GM19438 (cell line): ENCODE measurements around the gene PROSER2.

Experiments
- ATAC-seq: cut with Tn5 transposase; IDR thresholded peaks from one replicate; pipeline ENCODE4 v1.9.1; 2021; ENCODE audit warnings: low read depth; ENCODE audit not compliant: unreplicated experiment

The PROSER2 gene

GRCh38 chr10:11823122-11823988 lies at the start of gene PROSER2:
TSS of gene PROSER2 (plus strand) at chr10:11823356. CDS start at chr10:11852078, 28,722 bp downstream.
- ATAC-seq, result peak; percentile 74

DNA sequence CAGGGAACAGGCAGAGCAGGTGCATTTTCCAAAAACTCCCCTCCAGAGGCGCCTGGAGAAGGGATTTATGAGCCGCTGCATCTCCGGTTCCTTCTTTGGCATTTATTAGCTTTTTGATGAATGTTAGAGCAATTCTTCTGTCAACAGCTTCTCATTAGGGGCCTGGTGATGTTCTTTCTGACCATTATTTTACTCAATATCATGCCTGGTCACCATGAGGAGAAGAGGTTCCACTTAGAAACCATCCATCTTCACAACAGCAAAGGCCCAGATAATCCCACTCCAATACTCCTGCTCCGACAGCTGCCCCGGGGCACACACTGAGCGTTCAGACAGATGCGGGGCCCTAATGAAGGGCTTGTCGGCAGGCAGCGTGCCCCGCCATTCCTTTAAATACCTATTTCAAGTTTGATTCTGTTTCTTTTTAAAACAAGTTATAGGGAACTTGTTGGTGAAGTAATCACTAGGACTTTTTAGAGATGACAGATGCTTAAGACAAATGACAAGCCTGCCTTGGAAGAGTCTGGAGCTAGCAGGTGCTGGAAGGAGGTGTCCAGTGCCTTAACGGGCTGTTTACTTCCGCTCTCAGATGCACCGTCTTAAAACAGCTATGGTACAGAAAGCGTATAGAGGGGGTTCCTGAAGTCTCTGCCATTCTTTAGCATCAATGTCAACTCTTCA lies 49.3 kb upstream of the PROSER2 start:
- ATAC-seq, result no peak

DNA sequence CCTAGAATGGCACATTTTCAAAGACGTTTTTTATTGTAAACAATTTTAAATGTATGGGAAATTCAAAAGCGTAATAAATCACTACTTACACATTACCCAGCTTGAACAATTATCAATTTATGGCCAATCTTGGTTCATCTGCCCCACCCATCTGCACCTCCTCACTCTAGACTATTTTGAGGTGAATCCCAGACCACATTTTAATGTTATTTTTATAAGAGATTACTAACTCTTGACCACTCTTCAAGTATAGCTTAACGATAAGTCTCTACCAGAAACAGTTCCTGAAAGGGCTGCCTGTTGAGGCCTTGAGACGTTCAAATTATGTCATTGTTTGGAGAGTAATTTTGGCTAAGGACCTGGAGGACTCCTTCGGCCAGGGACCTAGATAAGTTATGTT lies 47.7 kb upstream of the PROSER2 start:
- ATAC-seq, result no peak

DNA sequence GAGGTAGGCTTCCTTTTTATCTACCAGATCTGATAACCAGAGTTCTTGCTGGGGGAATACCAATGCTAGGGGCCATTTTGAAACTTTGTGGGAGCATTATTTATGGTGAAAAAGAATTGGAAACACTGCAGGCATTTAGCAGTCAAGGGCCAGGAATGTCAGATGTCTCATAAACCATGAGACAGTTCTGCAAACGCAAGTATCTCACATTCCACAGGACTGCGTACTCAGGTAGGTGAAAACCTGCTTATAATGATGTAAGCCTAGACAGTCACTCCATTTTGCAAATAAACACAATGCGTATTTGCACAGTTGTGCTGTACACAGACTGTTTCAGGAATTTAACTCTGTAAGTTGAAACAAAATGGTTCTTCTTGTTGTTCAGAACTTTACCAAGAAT lies 47.1 kb upstream of the PROSER2 start:
- ATAC-seq, result no peak

- ATAC-seq, result no peak
These were observed 42.0 kb upstream of the PROSER2 start for GRCh38 chr10:11781114-11781513.

GRCh38 chr10:11782793-11783557 lies 40.2 kb upstream of the PROSER2 start:
- no peak for ATAC-seq

DNA sequence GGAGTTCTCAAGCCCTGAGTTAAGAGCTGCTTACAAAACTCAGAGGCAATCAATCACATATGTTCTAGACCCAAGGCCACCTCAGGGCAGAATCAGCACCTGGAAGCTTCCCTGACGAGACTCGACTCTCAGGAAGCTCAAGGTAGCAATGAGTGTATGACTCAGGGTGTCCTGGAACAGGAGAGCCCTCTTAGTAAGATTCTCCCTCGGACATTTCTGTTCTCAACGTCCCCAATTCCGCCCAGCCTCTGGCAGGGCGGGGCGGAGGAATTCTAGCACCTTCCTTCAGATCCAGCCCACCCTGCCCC lies 39.6 kb upstream of the PROSER2 start:
- no peak for ATAC-seq

DNA sequence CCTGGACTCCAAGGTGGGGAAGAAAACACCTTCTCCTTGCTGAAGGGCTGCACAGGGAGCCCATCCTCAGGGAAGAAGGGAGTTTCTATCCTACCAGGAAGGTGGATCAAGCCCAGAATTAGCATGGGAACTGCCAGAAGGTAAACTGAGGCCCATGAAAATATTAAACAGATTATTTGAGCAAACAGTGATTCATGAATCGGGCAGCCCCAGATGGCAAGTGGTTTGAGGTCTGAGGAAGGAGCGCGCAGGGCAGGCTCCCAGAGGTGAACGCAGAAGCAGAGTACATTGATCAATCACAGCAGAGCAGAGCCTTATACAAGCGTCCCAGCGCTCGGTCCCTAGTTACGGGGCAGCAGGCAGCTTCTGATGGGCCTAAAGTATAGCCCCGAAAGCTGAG lies 35.8 kb upstream of the PROSER2 start:
- no peak for ATAC-seq

DNA sequence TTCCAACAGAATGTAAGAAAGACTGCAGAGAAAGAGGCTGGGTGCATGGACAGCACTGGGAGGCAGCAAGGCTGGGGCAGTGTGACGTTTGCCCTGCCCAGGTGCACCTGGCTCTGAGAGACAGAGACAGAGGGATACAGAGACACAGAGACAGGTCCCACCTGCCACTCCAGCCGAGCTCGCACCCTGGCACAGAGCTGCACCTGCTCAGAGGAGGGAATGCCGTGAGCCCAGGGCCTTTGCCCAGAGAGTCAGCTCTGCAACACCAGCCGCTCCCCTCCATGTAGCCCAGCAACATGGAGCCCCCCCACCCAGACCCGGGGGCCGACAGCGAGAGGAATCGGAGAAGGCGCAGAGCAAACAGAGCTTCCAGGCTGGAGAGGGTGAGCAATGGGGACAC lies 35.3 kb upstream of the PROSER2 start:
- no peak for ATAC-seq

DNA sequence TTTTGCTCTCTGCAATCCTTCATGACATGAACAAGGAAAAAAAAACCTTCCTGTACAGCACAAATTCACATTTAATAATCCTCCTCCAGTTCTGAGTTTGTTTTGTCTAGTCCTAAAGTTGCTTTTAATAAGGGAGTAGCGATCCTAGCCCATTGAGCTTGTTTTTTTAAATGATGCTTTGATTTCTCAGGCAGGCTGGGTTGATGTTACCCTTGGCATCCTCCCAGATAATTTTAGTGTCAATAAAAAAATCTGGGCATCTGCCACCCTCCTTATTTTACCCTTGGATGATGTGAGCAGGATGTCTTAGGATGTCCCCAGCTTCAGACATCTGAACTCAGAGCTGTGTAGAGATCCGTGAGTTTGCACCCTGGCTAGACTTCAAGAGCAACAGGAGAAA lies 33.9 kb upstream of the PROSER2 start:
- no peak for ATAC-seq

DNA sequence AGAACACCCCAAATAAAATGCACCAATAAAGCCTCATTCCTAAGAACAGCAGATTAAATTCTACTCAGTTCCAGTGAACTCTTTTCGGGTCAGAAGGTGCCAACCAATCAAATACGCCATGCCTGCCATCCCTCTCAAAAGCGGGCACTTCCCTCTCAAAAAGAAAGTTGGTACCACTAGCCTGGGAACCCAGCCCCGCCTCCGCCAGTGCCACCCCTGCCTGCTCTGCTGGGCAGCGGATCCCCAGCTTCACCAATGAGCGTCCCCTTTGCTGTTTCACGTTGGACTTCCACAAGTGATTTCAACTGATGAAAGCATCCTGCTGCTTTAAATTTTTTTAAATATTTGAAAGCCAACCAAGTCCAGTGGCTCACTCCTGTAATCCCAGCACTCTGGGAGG lies 33.2 kb upstream of the PROSER2 start:
- no peak for ATAC-seq

DNA sequence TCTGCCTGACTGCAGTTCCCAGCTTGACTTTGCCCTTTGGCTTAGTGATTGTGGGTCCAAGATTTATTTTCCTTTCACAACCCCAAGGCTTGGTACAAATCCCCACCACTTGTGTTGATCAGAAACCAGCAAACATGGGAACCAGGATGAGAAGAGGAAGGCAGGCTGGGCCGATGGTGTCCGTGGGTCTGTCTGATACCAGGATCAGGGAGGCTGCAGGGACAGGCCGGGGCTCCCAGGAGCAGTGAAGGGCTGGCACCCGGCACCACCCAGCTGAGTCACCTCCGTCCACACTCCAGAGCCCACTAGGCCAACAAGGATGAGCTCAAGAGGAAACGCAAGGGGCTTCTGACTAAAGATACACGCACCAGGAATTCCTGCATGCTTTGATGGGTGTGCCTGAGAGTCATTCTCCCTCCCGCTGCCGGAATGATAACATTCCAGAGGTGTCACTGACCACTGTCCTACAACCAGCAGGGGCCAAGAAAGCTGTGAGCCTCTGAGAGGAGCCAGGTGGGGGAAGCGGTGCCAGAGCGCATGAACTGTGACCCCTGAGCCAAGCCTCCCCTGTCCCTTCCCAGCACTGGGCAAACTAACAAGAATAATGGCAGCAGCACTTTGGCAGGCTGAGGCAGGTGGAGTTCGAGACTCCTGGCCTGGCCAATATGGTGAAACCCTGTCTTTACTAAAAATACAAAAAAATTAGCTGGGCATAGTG lies 29.2 kb upstream of the PROSER2 start:
- ATAC-seq, result no peak

DNA sequence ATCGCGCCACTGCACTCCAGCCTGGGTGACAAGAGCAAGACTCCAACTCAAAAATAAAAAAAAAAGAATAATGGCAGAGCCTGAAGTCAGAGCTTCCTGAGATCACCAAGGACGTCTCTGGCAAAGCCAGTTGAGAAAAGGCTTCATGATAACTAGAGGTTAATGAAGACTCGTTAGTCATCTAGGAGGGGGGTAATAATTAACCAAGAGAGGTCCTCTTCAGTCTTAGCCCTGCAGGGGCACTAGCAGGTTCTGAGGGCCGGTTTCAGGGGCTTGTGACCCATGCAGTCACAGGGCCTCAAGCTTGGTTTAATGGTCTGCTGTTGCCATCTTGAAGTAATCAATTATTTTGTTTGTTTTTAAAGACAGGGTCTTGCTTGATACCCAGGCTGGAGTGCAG lies 28.6 kb upstream of the PROSER2 start:
- no peak for ATAC-seq

DNA sequence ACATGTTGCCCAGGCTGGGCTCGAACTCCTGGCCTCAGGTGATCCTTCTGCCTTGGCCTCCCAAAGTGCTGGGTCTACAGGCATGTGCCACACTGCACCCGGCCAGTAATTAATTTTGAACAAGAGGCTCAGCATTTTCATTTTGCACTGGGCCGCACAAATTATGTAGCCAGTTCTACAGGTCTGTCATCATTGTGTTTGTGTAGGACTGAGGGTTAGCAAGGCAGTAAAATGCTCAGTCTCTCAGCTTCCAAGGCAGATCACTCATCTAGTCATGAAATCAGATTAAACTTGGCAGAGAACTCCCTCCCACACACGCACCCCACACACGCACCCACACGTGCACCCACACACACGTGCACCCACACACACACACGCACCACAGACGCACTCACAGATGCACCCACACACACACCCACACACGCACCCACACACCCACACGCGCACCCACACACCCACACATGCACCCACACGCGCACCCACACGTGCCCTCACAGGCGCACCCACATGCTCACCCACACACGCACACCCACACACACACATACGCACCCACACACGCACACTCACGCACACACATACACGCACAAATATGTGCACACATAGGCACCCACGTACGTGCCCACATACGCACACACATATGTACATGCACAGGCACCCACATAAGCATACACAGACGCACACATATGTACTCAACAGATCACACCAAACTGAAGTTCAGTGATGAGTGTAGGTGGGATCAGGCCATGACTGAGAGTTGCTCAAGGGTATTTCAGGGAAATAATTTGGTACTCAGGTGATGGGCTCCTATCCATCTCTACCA lies 27.8 kb upstream of the PROSER2 start:
- ATAC-seq, result no peak

- ATAC-seq, result no peak
These were observed 26.7 kb upstream of the PROSER2 start for GRCh38 chr10:11796474-11796873.

DNA sequence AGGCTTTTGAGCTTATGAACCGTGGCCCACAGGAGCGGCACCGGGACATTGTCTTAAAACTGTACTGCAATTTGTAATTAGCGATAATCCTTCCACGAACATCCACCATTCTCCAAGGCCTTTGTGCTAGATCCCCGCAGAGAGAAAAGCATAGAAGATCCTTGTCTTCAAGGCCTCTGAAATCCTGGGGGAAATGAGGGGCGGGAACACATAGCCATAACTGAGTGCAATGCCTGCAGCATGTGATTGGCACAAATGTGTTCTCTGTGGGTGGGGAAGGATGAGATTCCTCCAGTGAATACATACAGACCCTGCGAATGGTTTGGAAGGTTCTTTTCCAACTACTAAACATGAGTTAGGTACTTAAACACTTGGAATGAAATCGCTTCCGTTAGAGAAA lies 25.9 kb upstream of the PROSER2 start:
- ATAC-seq, result no peak

GRCh38 chr10:11797847-11798633 lies 25.1 kb upstream of the PROSER2 start:
- no peak for ATAC-seq

DNA sequence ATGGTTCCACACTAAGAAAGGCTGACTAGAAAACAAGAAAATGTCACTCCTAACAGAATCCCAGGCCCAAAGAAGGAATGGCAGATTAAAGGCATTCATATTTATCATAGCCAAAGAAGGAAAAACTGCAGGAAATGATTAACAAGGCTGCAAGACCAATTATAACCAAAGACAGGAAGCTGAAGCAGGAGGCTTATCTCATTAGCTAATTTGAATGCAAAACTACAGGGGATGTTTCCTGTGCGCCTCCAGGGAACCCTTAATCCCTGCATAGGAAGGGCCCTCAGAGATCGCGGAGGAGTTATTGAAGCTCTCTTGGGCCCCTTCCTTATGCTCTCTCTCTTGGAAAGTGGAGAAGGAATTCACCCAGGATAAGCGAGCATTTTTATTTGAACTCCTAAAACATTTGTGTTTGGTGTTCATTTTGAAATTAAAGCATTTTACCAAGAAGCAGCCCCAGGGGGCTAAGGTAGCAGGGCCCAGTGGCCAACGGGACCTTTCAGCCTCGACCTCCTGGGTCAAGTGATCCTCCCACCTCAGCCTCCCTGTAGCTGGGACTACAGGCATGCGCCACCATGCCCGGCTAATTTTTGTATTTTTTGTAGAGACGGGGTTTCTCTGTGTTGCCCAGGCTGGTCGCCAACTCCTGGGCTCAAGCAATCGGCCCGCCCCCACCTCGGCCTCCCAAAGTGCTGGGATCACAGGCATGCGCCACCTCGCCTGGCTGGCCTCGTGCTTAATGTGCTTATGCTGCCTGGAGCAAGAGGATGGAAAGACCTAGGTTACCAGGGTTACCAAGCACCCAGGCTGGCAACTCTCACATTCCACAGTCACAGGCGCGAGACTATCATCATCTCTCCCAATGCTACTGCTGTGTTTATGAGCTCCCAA lies 24.1 kb upstream of the PROSER2 start:
- ATAC-seq, result no peak
